HepG2 (cell line): Measurements from ENCODE around the gene THADA. TPM values are rescaled to one million over a fixed set of nuclear protein-coding genes. Genes with fewer than 3 reads are reported as not detected.

Experiments used
- ATAC-seq: fragments of 200-7000 bp; cut with Tn5 transposase; 3 replicates; pipeline ENCODE4 v1.9.1; 2020; ENCODE audit warnings: mild to moderate bottlenecking, moderate library complexity
- BruUV-seq: library from RNA; stranded (reverse); fragments of 400-500 nt; replicated peaks from 2 replicates; lab custom pipeline; 2021; lab: Mats Ljungman, UMichigan
- CTCF ChIA-PET: fragments of 300-600 bp; formaldehyde crosslinking; extraction: SDS; loops from one replicate; lab custom pipeline; 2021; ENCODE audit warnings: low total read pairs, inconsistent platforms, low intra/inter-chr PET ratio; lab: Yijun Ruan, JAX
- POLR2A ChIA-PET: fragments of 350-600 bp; sonication (Branson Sonifier 250); formaldehyde crosslinking; loops from one replicate; lab custom pipeline; 2020; ENCODE audit warnings: antibody characterized with exemption, inconsistent platforms; lab: Yijun Ruan, JAX
- DNase-seq: peaks from one replicate; pipeline ENCODE4 v3.0.0-alpha.2; 2015; ENCODE audit warnings: low spot score
- FAIRE-seq: peaks from 3 replicates; lab custom pipeline; 2011; peaks lifted over from hg19 to GRCh38; lab: Jason Lieb, UNC
- H2AFZ ChIP-seq: one replicate; pipeline ENCODE4 v1.6.1; 2011; ENCODE audit warnings: low read length, inconsistent platforms
- H3K27ac ChIP-seq: fragments of 300-600 bp; 3 replicates; pipeline ENCODE4 v1.8.0; 2011; ENCODE audit warnings: mixed run types, mild to moderate bottlenecking, mixed read lengths, low read length, inconsistent platforms; ENCODE audit not compliant: insufficient read depth; ENCODE audit errors: extremely low read length
- H3K27me3 ChIP-seq, 2 experiments: fragments of 200-600 bp in 1 of 2; 2 replicates in 1 of 2; 3 replicates in 1 of 2; pipeline versions ENCODE4 v1.6.0 to v1.8.0; 2011; ENCODE audit warnings: low read length in 2 of 2, mild to moderate bottlenecking in 2 of 2, moderate library complexity in 2 of 2, inconsistent platforms in 1 of 2; ENCODE audit not compliant: insufficient read depth in 2 of 2, control insufficient read depth in 1 of 2
- H3K36me3 ChIP-seq, 2 experiments: fragments of 200-600 bp in 1 of 2; replicated peaks in 1 of 2; 2 replicates in 1 of 2; 3 replicates in 1 of 2; pipeline versions ENCODE4 v1.5.1 to v1.8.0; 2011; ENCODE audit warnings: low read length in 2 of 2, inconsistent platforms in 1 of 2; ENCODE audit not compliant: insufficient read depth in 2 of 2, control insufficient read depth in 1 of 2
- H3K4me1 ChIP-seq: 2 replicates; pipeline ENCODE4 v1.5.1; 2012; ENCODE audit warnings: low read length, inconsistent platforms; ENCODE audit not compliant: insufficient read depth
- H3K4me2 ChIP-seq: 2 replicates; pipeline ENCODE4 v1.6.0; 2011; ENCODE audit warnings: low read depth, low read length, inconsistent platforms
- H3K4me3 ChIP-seq, 3 experiments: fragments of 200-600 bp in 1 of 3; sonication (generic), shearing (Covaris generic) in 1 of 3; replicated peaks in 1 of 3; 2 replicates each; pipeline ENCODE4 v1.5.1; 2011 to 2016; ENCODE audit warnings: low read length in 3 of 3, inconsistent platforms in 2 of 3, low read depth in 2 of 3, mild to moderate bottlenecking in 2 of 3, control low read depth in 1 of 3, mixed read lengths in 1 of 3; ENCODE audit not compliant: insufficient read depth in 1 of 3
- H3K79me2 ChIP-seq: one replicate; pipeline ENCODE4 v1.6.1; 2011; ENCODE audit warnings: low read length, inconsistent platforms; ENCODE audit not compliant: insufficient read depth
- H3K9ac ChIP-seq: 2 replicates; pipeline ENCODE4 v1.6.0; 2011; ENCODE audit warnings: mild to moderate bottlenecking, low read depth, low read length, inconsistent platforms; ENCODE audit not compliant: insufficient read depth
- H3K9me3 ChIP-seq: 2 replicates; pipeline ENCODE4 v1.5.1; 2012; ENCODE audit warnings: mild to moderate bottlenecking, low read length
- H4K20me1 ChIP-seq: 2 replicates; pipeline ENCODE4 v1.6.0; 2011; ENCODE audit warnings: inconsistent platforms, mild to moderate bottlenecking, low read length, moderate library complexity; ENCODE audit not compliant: insufficient read depth
- DNMT3B ChIP-seq: conservative IDR thresholded peaks from 2 replicates; pipeline ENCODE4 v1.6.1; 2016; ENCODE audit warnings: missing biosample characterization, control low read depth
- GRHL1 ChIP-seq: sonication (generic); formaldehyde crosslinking; conservative IDR thresholded peaks from 2 replicates; pipeline ENCODE4 v1.8.0; 2022; ENCODE audit warnings: missing genetic modification reagents
- HNF4A ChIP-seq: sonication (generic); formaldehyde crosslinking; IDR thresholded peaks from 2 replicates; pipeline ENCODE4 v1.4.0; 2020; ENCODE audit warnings: missing genetic modification reagents
- PHF5A ChIP-seq: IDR thresholded peaks from one replicate; pipeline ENCODE4 v1.6.1; 2018; ENCODE audit warnings: low read depth, missing genetic modification reagents; ENCODE audit not compliant: unreplicated experiment
- RNF2 ChIP-seq: fragments of 450-650 bp; conservative IDR thresholded peaks from 2 replicates; pipeline ENCODE4 v1.6.1; 2016; ENCODE audit warnings: low read depth
- SRSF4 ChIP-seq: fragments of 200-400 bp; formaldehyde crosslinking; IDR thresholded peaks from one replicate; pipeline ENCODE4 v1.6.1; 2018; ENCODE audit warnings: mild to moderate bottlenecking, low read depth, low read length, moderate library complexity; ENCODE audit not compliant: poor library complexity, severe bottlenecking
- THYN1 ChIP-seq: sonication (generic); formaldehyde crosslinking; IDR thresholded peaks from 2 replicates; pipeline ENCODE4 v1.8.1; 2023; ENCODE audit warnings: low read depth, mild to moderate bottlenecking, moderate library complexity, missing genetic modification reagents, borderline replicate concordance
- ZNF317 ChIP-seq: sonication (generic); formaldehyde crosslinking; IDR thresholded peaks from 2 replicates; pipeline ENCODE4 v1.5.0; 2020; ENCODE audit warnings: mild to moderate bottlenecking, missing genetic modification reagents
- ZNF549 ChIP-seq: sonication (generic); formaldehyde crosslinking; IDR thresholded peaks from 2 replicates; pipeline ENCODE4 v1.5.0; 2020; ENCODE audit warnings: missing genetic modification reagents
- ZNF761 ChIP-seq: sonication (generic); formaldehyde crosslinking; conservative IDR thresholded peaks from 2 replicates; pipeline ENCODE4 v1.4.0; 2020; ENCODE audit warnings: mild to moderate bottlenecking, missing genetic modification reagents
- ZNF83 ChIP-seq: sonication (generic); formaldehyde crosslinking; IDR thresholded peaks from 2 replicates; pipeline ENCODE4 v1.4.0; 2020; ENCODE audit warnings: missing genetic modification reagents, mild to moderate bottlenecking, borderline replicate concordance
- WGBS: methylation state at CpG from one replicate; pipeline ENCODE4 v1.1.6; 2017; ENCODE audit warnings: low lambda C conversion rate; 5-methylcytosine and 5-hydroxymethylcytosine counted together
- in situ Hi-C: cut with HindIII; loops from 2 replicates; pipeline ENCODE4 v1.10.0; 2017; ENCODE audit warnings: low pct_unique_long_range_greater_than_20kb; ENCODE audit not compliant: extremely low pct_ligation_motif_present
- intact Hi-C: fragments of 100-400 bp; cut with micrococcal nuclease; formaldehyde crosslinking; loops from one replicate; pipeline ENCODE4 v1.10.0; 2022; ENCODE audit not compliant: unreplicated experiment
- polyA plus RNA-seq, 8 experiments: library from polyadenylated mRNA; depleted of rRNA in 3 of 8; stranded (reverse) in 7 of 8; unstranded in 1 of 8; fragments of >200 nt; fragmentation: Illumina TruSeq in 4 of 8; extraction: Trizol in 4 of 8; gene quantifications; 2 replicates each; pipeline versions ENCODE4 v1.2.1 to v1.2.3, GENCODE V29; 2011 to 2016; ENCODE audit warnings: low read depth in 4 of 8, missing spikeins in 1 of 8, mixed read lengths in 1 of 8; ENCODE audit not compliant: insufficient read depth in 1 of 8
- total RNA-seq, 5 experiments: library from RNA; depleted of rRNA; stranded (reverse); fragments of >200 nt; fragmentation: Illumina TruSeq; extraction: Trizol; gene quantifications; 2 replicates each; pipeline ENCODE4 v1.2.3, GENCODE V29; 2016; ENCODE audit warnings: low read depth in 1 of 5
- TF ChIP-seq, protein P1 (sequence below): sonication (generic); formaldehyde crosslinking; IDR thresholded peaks from 2 replicates; pipeline ENCODE4 v1.5.0; 2020; ENCODE audit warnings: mild to moderate bottlenecking, missing genetic modification reagents, borderline replicate concordance
- TF ChIP-seq, protein P2 (sequence below): sonication (generic); formaldehyde crosslinking; IDR thresholded peaks from 2 replicates; pipeline ENCODE4 v1.5.0; 2020; ENCODE audit warnings: mild to moderate bottlenecking, missing genetic modification reagents

THADA gene
- total and polyA plus RNA-seq, 2 of the 13 experiments (the other 11 are each of a cell fraction or from before 2014, with no cell fraction given): 12.7 to 21.7 TPM

DNA sequence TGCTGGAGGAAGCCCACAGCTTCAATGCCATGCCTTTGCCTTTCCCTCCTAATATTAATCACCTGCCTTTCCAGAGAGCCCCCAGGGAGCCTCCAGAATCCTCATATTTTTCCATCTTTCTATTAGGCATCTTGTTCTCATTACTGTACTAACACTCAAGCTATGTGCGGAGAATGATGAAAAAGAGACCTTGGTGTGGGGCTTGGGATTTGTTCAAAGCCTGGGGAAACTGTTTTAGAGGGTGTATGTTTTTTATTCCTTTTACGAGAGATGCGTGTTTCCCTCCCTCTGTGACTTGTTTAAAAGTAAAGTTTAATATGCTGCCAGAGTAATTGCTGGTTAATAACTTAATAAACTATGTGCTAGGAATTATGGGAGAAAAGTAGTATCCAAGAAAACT, 267.0 kb downstream of the THADA start (continued):
- TF ChIP-seq GRHL1 (CRISPR knock-in tag) (no peak), HNF4A (CRISPR knock-in tag) (no peak), PHF5A (CRISPR knock-in tag) (no peak)
- TF ChIP-seq, protein P1, sequence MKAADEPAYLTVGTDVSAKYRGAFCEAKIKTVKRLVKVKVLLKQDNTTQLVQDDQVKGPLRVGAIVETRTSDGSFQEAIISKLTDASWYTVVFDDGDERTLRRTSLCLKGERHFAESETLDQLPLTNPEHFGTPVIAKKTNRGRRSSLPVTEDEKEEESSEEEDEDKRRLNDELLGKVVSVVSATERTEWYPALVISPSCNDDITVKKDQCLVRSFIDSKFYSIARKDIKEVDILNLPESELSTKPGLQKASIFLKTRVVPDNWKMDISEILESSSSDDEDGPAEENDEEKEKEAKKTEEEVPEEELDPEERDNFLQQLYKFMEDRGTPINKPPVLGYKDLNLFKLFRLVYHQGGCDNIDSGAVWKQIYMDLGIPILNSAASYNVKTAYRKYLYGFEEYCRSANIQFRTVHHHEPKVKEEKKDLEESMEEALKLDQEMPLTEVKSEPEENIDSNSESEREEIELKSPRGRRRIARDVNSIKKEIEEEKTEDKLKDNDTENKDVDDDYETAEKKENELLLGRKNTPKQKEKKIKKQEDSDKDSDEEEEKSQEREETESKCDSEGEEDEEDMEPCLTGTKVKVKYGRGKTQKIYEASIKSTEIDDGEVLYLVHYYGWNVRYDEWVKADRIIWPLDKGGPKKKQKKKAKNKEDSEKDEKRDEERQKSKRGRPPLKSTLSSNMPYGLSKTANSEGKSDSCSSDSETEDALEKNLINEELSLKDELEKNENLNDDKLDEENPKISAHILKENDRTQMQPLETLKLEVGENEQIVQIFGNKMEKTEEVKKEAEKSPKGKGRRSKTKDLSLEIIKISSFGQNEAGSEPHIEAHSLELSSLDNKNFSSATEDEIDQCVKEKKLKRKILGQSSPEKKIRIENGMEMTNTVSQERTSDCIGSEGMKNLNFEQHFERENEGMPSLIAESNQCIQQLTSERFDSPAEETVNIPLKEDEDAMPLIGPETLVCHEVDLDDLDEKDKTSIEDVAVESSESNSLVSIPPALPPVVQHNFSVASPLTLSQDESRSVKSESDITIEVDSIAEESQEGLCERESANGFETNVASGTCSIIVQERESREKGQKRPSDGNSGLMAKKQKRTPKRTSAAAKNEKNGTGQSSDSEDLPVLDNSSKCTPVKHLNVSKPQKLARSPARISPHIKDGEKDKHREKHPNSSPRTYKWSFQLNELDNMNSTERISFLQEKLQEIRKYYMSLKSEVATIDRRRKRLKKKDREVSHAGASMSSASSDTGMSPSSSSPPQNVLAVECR (CRISPR knock-in tag): no peak

- TF ChIP-seq SRSF4: no peak
- TF ChIP-seq, protein P2, sequence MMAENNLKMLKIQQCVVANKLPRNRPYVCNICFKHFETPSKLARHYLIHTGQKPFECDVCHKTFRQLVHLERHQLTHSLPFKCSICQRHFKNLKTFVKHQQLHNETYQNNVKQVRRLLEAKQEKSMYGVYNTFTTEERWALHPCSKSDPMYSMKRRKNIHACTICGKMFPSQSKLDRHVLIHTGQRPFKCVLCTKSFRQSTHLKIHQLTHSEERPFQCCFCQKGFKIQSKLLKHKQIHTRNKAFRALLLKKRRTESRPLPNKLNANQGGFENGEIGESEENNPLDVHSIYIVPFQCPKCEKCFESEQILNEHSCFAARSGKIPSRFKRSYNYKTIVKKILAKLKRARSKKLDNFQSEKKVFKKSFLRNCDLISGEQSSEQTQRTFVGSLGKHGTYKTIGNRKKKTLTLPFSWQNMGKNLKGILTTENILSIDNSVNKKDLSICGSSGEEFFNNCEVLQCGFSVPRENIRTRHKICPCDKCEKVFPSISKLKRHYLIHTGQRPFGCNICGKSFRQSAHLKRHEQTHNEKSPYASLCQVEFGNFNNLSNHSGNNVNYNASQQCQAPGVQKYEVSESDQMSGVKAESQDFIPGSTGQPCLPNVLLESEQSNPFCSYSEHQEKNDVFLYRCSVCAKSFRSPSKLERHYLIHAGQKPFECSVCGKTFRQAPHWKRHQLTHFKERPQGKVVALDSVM (CRISPR knock-in tag): no peak
- TF ChIP-seq ZNF317 (CRISPR knock-in tag): no peak
- TF ChIP-seq RNF2: no peak
- no peak for TF ChIP-seq THYN1 (CRISPR knock-in tag)
- TF ChIP-seq ZNF761 (CRISPR knock-in tag): no peak
- no peak for TF ChIP-seq ZNF549 (CRISPR knock-in tag)
- TF ChIP-seq ZNF83: no peak
- no peak for TF ChIP-seq DNMT3B
- TF ChIP-seq, all 625 proteins: peak for 0
- Histone ChIP-seq H3K36me3 (no peaks in the 10 kb centered on the region; a peak in 1 of 5 replicates), H3K4me3 (no peak overlapping the region), H3K27me3 (no peaks in the 10 kb centered on the region), H4K20me1 (no peaks in the 10 kb centered on the region), H3K9me3 (no peaks in the 10 kb centered on the region), H3K9ac (no peak overlapping the region), H3K4me1 (peaks cover 11% of the 10 kb centered on the region), H2AFZ (no peak overlapping the region), H3K79me2 (no peaks in the 10 kb centered on the region), H3K4me2 (no peak overlapping the region), H3K27ac (no peak overlapping the region)
- BruUV-seq: no TSS peak
- DNase-seq (no peak), ATAC-seq (no peak), FAIRE-seq (no peak)
- in situ Hi-C loops (no loop called here), intact Hi-C loops (no loop called here)
- ChIA-PET POLR2A (no interaction called here), CTCF (no interaction called here)
- 100% methylated on average over 2 of the region's 2 CpGs for WGBS
Observed at GRCh38 chr2:43328133-43328532, 267.7 kb downstream of the THADA start.
